Ishikawa (cell line): Measurements from ENCODE around the gene TEKT2.

Experiments used
- FOXM1 ChIP-seq: IDR thresholded peaks from 2 replicates; pipeline ENCODE4 v1.6.1; 2012; ENCODE audit warnings: low read depth, borderline replicate concordance
- MAX ChIP-seq: IDR thresholded peaks from 2 replicates; pipeline ENCODE4 v1.6.1; 2012
- TAF1 ChIP-seq: IDR thresholded peaks from 2 replicates; pipeline ENCODE4 v1.6.1; 2012; ENCODE audit warnings: low read depth, mild to moderate bottlenecking
- TCF12 ChIP-seq: IDR thresholded peaks from 2 replicates; pipeline ENCODE4 v1.6.1; 2012; ENCODE audit warnings: low read depth
- TF ChIP-seq, protein P1 (sequence below): IDR thresholded peaks from 2 replicates; pipeline ENCODE4 v1.6.1; 2012; ENCODE audit warnings: low read depth, mild to moderate bottlenecking

- no peak for TF ChIP-seq FOXM1
- TF ChIP-seq TAF1: no peak
- TF ChIP-seq MAX: no peak
- TF ChIP-seq TCF12: no peak
- TF ChIP-seq, protein P1, sequence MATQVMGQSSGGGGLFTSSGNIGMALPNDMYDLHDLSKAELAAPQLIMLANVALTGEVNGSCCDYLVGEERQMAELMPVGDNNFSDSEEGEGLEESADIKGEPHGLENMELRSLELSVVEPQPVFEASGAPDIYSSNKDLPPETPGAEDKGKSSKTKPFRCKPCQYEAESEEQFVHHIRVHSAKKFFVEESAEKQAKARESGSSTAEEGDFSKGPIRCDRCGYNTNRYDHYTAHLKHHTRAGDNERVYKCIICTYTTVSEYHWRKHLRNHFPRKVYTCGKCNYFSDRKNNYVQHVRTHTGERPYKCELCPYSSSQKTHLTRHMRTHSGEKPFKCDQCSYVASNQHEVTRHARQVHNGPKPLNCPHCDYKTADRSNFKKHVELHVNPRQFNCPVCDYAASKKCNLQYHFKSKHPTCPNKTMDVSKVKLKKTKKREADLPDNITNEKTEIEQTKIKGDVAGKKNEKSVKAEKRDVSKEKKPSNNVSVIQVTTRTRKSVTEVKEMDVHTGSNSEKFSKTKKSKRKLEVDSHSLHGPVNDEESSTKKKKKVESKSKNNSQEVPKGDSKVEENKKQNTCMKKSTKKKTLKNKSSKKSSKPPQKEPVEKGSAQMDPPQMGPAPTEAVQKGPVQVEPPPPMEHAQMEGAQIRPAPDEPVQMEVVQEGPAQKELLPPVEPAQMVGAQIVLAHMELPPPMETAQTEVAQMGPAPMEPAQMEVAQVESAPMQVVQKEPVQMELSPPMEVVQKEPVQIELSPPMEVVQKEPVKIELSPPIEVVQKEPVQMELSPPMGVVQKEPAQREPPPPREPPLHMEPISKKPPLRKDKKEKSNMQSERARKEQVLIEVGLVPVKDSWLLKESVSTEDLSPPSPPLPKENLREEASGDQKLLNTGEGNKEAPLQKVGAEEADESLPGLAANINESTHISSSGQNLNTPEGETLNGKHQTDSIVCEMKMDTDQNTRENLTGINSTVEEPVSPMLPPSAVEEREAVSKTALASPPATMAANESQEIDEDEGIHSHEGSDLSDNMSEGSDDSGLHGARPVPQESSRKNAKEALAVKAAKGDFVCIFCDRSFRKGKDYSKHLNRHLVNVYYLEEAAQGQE: no peak
Observed at GRCh38 chr1:36095760-36096405, 12.0 kb downstream of the TEKT2 start.
